GM13977 (cell line): ENCODE data around the gene ARHGEF28.

ENCODE experiments used
- DNase-seq: peaks from one replicate; pipeline ENCODE4 v3.0.0; 2012; ENCODE audit warnings: low spot score
- in situ Hi-C: fragments of 300-500 bp; cut with MboI; formaldehyde crosslinking; loops from one replicate; pipeline ENCODE4 v1.12.0; 2022; ENCODE audit warnings: low sequenced_read_pairs, low pct_unique_long_range_greater_than_20kb, mixed read lengths, inconsistent platforms; ENCODE audit not compliant: unreplicated experiment
- TF ChIP-seq, protein P1 (sequence below): IDR thresholded peaks from 2 replicates; pipeline ENCODE4 v1.5.1; 2012; ENCODE audit warnings: mild to moderate bottlenecking, control low read depth; ENCODE audit not compliant: insufficient read depth; ENCODE audit errors: extremely low read depth, missing control alignments

Gene ARHGEF28

DNA sequence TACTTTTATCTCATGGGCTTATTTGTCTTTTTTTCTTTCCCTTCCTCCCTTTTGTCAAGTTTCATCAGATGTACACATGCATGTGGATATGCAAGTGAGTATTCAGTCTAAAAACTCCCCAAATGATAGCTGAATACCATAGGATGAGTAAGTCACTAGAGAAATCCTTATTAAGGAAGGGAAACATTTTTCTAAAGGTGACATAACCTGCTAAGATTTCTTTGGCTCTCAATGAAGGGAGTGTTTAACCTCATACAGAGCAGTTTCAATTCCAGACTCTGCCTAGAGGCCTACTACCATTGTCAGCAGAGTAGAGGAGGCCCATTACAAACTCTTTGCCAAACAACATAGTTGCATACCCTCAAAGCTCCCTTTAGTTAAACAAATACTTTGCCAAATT, 192.4 kb downstream of the ARHGEF28 start:
- DNase-seq: no peak
- TF ChIP-seq, protein P1, sequence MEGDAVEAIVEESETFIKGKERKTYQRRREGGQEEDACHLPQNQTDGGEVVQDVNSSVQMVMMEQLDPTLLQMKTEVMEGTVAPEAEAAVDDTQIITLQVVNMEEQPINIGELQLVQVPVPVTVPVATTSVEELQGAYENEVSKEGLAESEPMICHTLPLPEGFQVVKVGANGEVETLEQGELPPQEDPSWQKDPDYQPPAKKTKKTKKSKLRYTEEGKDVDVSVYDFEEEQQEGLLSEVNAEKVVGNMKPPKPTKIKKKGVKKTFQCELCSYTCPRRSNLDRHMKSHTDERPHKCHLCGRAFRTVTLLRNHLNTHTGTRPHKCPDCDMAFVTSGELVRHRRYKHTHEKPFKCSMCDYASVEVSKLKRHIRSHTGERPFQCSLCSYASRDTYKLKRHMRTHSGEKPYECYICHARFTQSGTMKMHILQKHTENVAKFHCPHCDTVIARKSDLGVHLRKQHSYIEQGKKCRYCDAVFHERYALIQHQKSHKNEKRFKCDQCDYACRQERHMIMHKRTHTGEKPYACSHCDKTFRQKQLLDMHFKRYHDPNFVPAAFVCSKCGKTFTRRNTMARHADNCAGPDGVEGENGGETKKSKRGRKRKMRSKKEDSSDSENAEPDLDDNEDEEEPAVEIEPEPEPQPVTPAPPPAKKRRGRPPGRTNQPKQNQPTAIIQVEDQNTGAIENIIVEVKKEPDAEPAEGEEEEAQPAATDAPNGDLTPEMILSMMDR: no peak
- in situ Hi-C loops: no loop called here

DNA sequence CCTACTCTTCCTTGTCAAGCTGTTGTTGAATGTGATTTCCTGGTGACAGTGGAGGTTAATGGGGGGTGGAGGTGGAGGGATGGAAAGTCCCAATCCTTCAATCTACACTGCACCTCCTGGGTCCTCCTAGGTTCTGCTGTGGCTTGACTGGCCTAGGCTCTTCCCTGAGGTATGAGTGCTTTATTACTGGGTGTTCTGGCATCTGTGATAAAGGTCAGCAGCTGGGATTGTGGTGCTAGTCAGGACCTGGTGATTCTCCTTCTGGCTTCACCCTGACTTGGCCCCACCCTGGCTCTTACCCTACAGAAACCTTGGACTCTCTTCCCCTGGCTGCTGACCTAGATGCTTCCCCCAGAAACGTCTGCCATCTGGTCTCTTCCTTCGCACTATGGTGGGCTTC, 194.3 kb downstream of the ARHGEF28 start:
- TF ChIP-seq, protein P1: no peak
- in situ Hi-C loops: no loop called here
- no peak for DNase-seq

DNA sequence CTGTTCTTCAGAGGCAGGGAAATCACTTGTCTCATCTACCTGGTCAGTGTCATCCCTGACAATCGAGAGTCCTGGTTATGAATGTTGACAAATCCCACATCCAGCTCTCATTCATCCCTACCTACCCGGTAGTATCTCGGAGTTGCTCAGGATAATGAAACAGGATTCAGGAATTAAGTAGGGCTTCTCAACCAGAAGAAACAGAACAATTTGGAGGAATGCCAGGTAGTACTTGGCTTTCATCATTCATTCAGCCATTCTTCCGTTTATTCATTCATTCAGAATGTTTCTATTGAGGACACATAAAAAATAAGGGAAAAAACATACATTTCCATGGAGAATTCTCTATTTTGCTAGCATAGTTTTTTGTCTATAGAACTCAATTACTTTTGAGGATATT, 195.0 kb downstream of the ARHGEF28 start:
- in situ Hi-C loops: no loop called here
- no peak for DNase-seq
- TF ChIP-seq, protein P1: no peak

DNA sequence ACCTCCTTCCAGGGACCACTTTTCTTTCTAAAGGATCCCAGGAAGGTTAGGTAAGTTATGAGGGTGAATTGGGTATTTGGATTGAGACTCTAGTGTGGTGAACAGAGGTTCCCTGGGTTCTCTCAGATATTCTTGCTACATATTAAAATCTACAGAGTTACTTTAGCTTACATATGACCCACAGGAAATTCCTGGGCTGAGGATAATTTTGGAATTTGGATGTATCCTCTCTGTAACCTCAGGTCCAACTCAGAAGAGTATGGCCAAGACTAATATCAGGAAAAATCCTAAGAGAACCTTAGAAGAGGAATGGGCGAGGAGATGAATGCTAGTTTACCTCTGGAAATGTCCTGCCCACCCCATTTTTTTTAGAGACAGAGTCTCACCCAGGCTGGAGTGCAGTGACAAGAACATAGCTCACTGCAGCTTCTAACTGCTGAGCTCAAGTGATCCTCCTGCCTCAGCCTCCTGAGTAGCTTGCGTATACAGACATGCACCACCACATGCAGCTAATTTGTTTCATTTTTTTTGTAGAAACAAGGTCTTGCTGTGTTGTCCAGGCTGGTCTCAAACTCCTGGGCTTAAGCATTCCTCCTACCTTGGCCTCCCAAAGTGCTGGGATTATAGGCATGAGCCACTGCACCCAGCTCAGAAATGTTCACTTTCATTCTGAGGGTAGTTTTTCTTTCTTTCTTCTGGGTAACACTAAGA, 196.4 kb downstream of the ARHGEF28 start:
- in situ Hi-C loops: no loop called here
- TF ChIP-seq, protein P1: no peak
- no peak for DNase-seq

DNA sequence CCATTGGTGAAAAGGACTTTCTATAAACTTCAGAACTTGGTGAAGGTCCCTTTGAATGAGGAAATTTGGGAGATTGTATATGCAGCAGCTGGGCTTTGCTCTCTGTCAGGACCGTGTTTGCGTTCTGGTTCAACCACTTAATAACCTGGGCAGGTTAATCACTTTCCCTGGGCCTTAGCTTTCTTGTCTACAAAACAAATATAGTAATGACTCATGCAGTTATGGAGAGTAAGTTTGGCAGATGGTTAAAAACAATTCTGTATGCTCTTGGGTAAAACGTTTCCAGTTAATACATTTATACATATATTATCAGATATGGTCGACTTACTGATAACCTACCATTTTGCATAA, 197.0 kb downstream of the ARHGEF28 start:
- in situ Hi-C loops: no loop called here
- no peak for DNase-seq
- TF ChIP-seq, protein P1: no peak

DNA sequence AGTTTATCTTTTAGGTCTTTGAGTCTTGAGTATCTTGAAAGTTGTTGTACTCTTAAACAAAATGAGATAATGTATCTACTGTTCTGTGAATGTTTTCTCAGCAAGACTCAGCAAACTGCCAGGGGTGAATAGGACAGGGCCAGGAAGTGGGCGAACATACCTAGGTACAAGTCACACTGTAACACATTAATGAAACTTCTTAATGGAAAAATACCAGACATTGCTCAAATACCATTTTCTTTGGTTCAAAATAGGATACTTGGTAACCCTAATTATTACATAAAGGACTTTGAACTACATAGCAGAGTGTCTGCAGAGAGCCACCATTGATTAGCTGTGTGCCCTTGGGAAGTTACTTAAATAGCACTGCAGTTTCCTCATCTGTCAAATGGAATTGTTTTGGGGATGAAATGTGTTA, 197.5 kb downstream of the ARHGEF28 start:
- TF ChIP-seq, protein P1: no peak
- in situ Hi-C loops: no loop called here
- no peak for DNase-seq
